H1 (cell line): ENCODE measurements around the gene GNG4. TPM values are rescaled to one million over a fixed set of nuclear protein-coding genes. Genes with fewer than 3 reads are reported as not detected.
A peak's percentile ranks its signal among the peaks of the same experiment; 100 is the strongest.

Experiments
- CEBPB ChIP-seq: IDR thresholded peaks from 2 replicates; pipeline ENCODE4 v1.6.1; 2012; ENCODE audit warnings: low read depth, low read length
- CHD1 ChIP-seq: IDR thresholded peaks from 2 replicates; pipeline ENCODE4 v1.6.1; 2012; ENCODE audit warnings: low read depth, low read length, improper control_type of control experiment
- KDM1A ChIP-seq: fragments of 200-600, 300-600 bp; sonication (generic); IDR thresholded peaks from 2 replicates; pipeline ENCODE4 v1.7.1; 2016; ENCODE audit warnings: mild to moderate bottlenecking, low read length, borderline replicate concordance
- POLR2A ChIP-seq, 2 experiments: IDR thresholded peaks; 1 replicate in 1 of 2; 2 replicates in 1 of 2; pipeline ENCODE4 v1.6.1; 2011; ENCODE audit warnings: low read depth in 2 of 2, low read length in 2 of 2, mild to moderate bottlenecking in 2 of 2; ENCODE audit errors: control extremely low read depth in 1 of 2
- POLR2AphosphoS5 ChIP-seq: IDR thresholded peaks from 2 replicates; pipeline ENCODE4 v1.6.1; 2011; ENCODE audit warnings: low read depth, low read length
- RNF2 ChIP-seq: fragments of 200-900, 300-1000 bp; sonication (generic); IDR thresholded peaks from 2 replicates; pipeline ENCODE4 v1.7.1; 2016; ENCODE audit warnings: borderline replicate concordance, low read depth, mild to moderate bottlenecking, antibody characterized with exemption, low read length; ENCODE audit not compliant: poor library complexity, severe bottlenecking; ENCODE audit errors: missing control alignments
- SRF ChIP-seq: IDR thresholded peaks from 2 replicates; pipeline ENCODE4 v1.6.1; 2011; ENCODE audit warnings: mild to moderate bottlenecking, low read depth, low read length, moderate library complexity
- TCF12 ChIP-seq: IDR thresholded peaks from 2 replicates; pipeline ENCODE4 v1.6.1; 2011; ENCODE audit warnings: low read depth, mild to moderate bottlenecking, low read length
- YY1 ChIP-seq: IDR thresholded peaks from 2 replicates; pipeline ENCODE4 v1.6.1; 2011; ENCODE audit warnings: low read depth, mild to moderate bottlenecking, low read length
- ZNF274 ChIP-seq: IDR thresholded peaks from 2 replicates; pipeline ENCODE4 v1.7.0; 2012; ENCODE audit warnings: low read length, borderline replicate concordance; ENCODE audit errors: extremely low read depth
- polyA plus RNA-seq, 7 experiments: library from polyadenylated mRNA; depleted of rRNA in 3 of 7; stranded (reverse) in 5 of 7; unstranded in 2 of 7; fragments of >200 nt in 5 of 7; fragments of 200-250 nt in 2 of 7; gene quantifications; 1 replicate in 5 of 7; 2 replicates in 1 of 7; 4 replicates in 1 of 7; pipeline versions ENCODE4 v1.2.1 to v1.2.3, GENCODE V29; 2011 to 2013; ENCODE audit warnings: missing spikeins in 2 of 7, mixed read lengths in 2 of 7
- total RNA-seq: library from RNA; stranded (reverse); fragmentation: NEBNext Ultra II Directional; extraction: Animal tissue kit (Norgen Biotek cat#: 25700); gene quantifications from 2 replicates; pipeline ENCODE4 v1.2.1, GENCODE V29; 2021
- TF ChIP-seq, protein P1 (sequence below): IDR thresholded peaks from 2 replicates; pipeline ENCODE4 v1.6.1; 2011; ENCODE audit warnings: low read depth, mild to moderate bottlenecking, low read length; ENCODE audit not compliant: insufficient read depth

The GNG4 gene
- total and polyA plus RNA-seq, 2 of the 8 experiments (the other 6 are each of a cell fraction or from before 2014, with no cell fraction given), result 95.5 to 96.8 TPM

DNA sequence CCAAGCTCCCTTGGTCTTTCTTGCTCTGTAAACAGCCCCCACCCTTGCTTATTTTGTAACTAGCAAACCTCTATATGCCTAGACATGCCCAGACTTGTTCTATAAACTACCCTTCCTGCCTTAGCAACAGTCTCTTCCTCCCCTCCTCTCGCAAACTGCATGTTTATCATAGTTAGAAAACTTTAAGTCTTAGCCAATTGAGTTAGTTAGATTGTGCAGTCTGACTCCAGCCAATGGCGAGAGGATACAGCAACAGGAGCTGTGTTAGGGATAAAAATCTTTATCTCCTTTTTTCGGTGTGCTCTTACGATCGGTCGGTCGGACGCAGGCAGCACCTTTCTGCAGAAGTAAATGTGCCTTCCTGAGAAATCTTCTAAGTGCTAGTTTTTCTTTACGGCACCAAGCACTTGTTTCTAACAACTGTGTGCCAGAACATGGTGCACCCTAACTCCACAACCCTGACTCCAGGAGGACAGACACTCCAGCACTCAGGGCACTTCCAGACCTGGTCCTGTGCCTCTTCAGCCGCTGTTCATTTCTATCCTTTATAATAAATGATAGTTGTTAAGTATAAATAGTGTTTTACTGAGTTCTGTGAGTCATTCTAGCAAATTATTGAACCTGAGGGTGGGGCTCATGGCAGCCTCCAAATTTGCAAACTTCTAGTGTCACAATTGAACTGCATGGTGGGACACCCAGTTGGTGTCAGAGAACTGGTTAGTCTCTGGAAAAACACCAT, 25.7 kb upstream of the GNG4 start (continued):
- TF ChIP-seq CEBPB, result no peak
- no peak for TF ChIP-seq SRF
- TF ChIP-seq POLR2AphosphoS5, result peak; percentile 46
- TF ChIP-seq POLR2A (IDR thresholded peaks at IDR 0.05; ENCODE audit: control extremely low read depth in 1 of 2, low read depth in 2 of 2, low read length in 2 of 2), result peak; percentile 49 to 65
- TF ChIP-seq, protein P1, sequence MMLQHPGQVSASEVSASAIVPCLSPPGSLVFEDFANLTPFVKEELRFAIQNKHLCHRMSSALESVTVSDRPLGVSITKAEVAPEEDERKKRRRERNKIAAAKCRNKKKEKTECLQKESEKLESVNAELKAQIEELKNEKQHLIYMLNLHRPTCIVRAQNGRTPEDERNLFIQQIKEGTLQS, result no peak
- TF ChIP-seq KDM1A, result no peak
- no peak for TF ChIP-seq YY1
- no peak for TF ChIP-seq RNF2
- no peak for TF ChIP-seq ZNF274
- TF ChIP-seq CHD1, result no peak
- no peak for TF ChIP-seq TCF12
